Activated CD8-positive, alpha-beta memory T cell treated with anti-CD3 and anti-CD28 coated beads, Interleukin-2, amount 50 U/mL, for 24 hours (primary cell): Measurements from ENCODE around the gene CERS4.
"Not testable (repeated sequence)": the region's sequence is repeated elsewhere in the genome, so short reads cannot be mapped to it uniquely, and the experiment has no call there.

ENCODE experiments used
- DNase-seq: peaks from one replicate; pipeline ENCODE4 v3.0.0-alpha.2; 2020; ENCODE audit errors: extremely low read depth

CERS4 gene

GRCh38 chr19:8208922-8209461 lies at the start of gene CERS4:
Gene CERS4 (plus strand): TSS chr19:8209370. CDS start chr19:8251077, 41,707 bp downstream.
- DNase-seq = peak; percentile 34

GRCh38 chr19:8161135-8161646 lies 48.0 kb upstream of the CERS4 start:
- DNase-seq = no peak

- no peak for DNase-seq
Observed at GRCh38 chr19:8163759-8164158, 45.4 kb upstream of the CERS4 start.

- no peak for DNase-seq
Observed at GRCh38 chr19:8167985-8168384, 41.2 kb upstream of the CERS4 start.

- DNase-seq = no peak
Observed at GRCh38 chr19:8168537-8168936, 40.6 kb upstream of the CERS4 start.

GRCh38 chr19:8174706-8175105 lies 34.5 kb upstream of the CERS4 start:
- no peak for DNase-seq

- DNase-seq = no peak
Observed at GRCh38 chr19:8180018-8180417, 29.2 kb upstream of the CERS4 start.

GRCh38 chr19:8184274-8184673 lies 24.9 kb upstream of the CERS4 start:
- no peak for DNase-seq

GRCh38 chr19:8185343-8186068 lies 23.7 kb upstream of the CERS4 start:
- no peak for DNase-seq

- no peak for DNase-seq
Observed at GRCh38 chr19:8192221-8192820, 16.8 kb upstream of the CERS4 start.

- DNase-seq = no peak
Observed at GRCh38 chr19:8194528-8195267, 14.5 kb upstream of the CERS4 start.

- DNase-seq = no peak
Observed at GRCh38 chr19:8196271-8196927, 12.8 kb upstream of the CERS4 start.

GRCh38 chr19:8203288-8204120 lies 5.7 kb upstream of the CERS4 start:
- not testable (repeated sequence) for DNase-seq

- DNase-seq = no peak
Observed at GRCh38 chr19:8204961-8205360, 4.2 kb upstream of the CERS4 start.

- no peak for DNase-seq
Observed at GRCh38 chr19:8206147-8207087, 2.8 kb upstream of the CERS4 start.

- DNase-seq = not testable (repeated sequence)
Observed at GRCh38 chr19:8207326-8207725, 1.8 kb upstream of the CERS4 start.

GRCh38 chr19:8208119-8208921 lies 850 bp upstream of the CERS4 start:
- DNase-seq = no peak

- no peak for DNase-seq
Observed at GRCh38 chr19:8209462-8210378, 550 bp downstream of the CERS4 start.
